SK-MEL-5 (cell line): ENCODE measurements around the gene ATRIP. TPM values are rescaled to one million over a fixed set of nuclear protein-coding genes. Genes with fewer than 3 reads are reported as not detected.
"Not testable (repeated sequence)": the region's sequence is repeated elsewhere in the genome, so short reads cannot be mapped to it uniquely, and the experiment has no call there.

Experiments used
- DNase-seq: peaks from one replicate; pipeline ENCODE4 v3.0.0-alpha.2; 2016; ENCODE audit warnings: low read depth, low spot score
- in situ Hi-C: cut with HindIII; loops from 2 replicates; pipeline ENCODE4 v1.10.0; 2016; ENCODE audit warnings: low sequenced_read_pairs, high pct_unique_total_duplicates, low pct_unique_long_range_greater_than_20kb
- total RNA-seq: library from RNA; depleted of rRNA; stranded (reverse); fragments of >200 nt; shearing (Covaris generic); gene quantifications from 2 replicates; pipeline ENCODE4 v1.2.3, GENCODE V29; 2014

Gene ATRIP
- total RNA-seq, 1 experiment from 2014 or later, result 7.7 TPM

DNA sequence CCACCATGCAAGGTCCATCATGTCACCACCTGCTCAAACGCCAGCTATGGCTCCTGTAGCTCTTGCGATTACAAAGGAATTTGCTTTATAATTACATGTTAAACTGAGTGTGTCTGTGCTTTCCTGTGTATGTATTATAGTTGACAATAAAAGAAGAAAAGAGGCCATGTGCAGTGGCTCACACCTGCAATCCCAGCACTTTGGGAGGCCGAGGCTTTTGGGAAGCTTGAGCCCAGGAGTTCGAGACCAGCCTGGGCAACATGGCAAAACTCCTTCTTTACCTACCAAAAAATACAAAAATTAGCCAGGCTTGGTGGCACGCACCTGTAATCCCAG, 27.0 kb downstream of the ATRIP start:
- in situ Hi-C loops, result no loop called here

DNA sequence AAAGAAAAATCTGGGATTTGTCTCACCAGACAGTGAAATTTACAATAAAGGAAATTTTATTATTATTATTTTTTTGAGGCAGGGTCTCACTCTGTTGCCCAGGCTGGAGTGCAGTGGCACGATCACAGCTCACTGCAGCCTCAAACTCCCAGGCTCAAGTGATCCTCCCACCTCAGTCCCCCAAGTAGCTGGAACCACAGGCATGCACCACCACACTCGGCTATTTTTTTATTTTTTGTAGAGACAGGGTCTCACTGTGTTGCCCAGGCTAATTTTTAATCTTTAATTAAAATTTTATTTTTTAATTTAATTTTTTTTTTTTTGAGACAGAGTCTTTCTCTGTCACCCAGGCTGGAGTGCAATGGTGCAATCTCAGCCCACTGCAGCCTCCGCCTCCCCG, 27.5 kb downstream of the ATRIP start:
- in situ Hi-C loops, DNase-seq: not testable (repeated sequence)

More for the DNA sequence above, 27.0 kb downstream of the ATRIP start:
- DNase-seq, result no peak

DNA sequence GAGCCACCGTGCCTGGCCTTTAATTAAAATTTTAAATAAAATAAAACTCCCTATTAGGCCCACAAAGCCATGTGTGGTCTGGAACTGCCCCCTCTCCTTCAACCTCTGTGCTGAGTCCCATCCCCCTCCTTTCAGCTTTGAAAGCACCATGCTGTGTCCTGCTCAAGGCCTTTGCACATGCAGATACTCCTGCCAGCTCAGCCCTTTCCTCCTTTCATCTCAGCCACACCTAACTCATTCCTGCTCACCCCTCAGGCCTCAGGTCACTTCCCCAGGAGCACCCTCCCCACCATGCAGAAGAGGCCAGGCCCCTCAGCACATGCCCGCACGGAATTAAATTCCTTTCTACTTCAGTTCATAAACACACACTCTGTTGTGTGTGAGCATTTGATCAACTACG, 28.1 kb downstream of the ATRIP start:
- in situ Hi-C loops, result no loop called here
- DNase-seq, result no peak

DNA sequence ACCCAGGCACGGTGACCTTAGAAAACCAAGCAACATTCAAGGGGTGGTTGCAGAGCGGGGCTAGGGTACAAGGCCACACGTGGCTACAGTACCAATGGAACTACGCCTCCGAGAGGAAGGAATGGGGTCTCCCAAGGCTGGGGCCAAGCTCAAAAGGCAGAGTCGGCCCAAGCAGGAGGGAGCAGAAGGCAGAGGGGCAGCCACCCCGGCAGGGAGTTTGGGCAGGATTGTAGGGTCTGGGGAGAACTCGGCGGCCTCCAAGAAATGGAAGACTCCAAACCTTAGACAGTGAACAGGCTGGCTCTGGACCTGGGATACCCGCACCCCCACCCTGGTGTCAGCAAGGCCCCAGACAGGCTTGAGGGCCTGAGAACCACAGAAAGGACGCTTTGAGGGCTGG, 28.7 kb downstream of the ATRIP start:
- in situ Hi-C loops, result no loop called here
- DNase-seq, result no peak

DNA sequence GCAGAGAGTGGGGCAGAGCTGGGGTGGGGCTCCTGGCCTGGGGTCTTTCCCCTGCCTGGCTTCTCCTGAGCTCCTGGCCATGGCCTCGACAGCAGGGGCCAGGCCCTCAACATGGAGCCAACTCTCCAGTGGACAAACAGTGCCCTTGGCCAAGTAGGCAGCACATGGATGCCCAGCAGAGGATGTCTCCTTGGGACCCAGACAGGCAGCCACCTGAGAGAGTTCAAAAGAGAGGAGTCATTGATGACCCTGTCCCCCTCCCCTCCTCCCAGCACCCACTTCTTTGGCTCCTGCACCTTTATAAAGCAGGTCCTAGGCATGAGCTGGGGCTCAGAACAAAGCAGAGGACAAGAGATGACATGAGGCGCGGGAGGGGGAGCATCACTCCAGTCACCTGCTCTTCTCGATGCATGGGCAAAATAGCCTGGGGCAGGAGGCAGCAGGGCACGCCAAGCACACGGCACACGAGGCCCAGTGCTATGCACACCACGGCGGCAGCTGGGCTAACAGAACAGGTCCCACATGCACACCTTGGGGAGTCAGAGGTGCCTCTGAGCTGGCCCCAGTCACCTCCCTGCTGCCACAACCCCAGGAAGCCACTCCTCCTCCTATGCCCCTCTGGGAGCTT, 30.0 kb downstream of the ATRIP start:
- in situ Hi-C loops, result no loop called here
- no peak for DNase-seq

DNA sequence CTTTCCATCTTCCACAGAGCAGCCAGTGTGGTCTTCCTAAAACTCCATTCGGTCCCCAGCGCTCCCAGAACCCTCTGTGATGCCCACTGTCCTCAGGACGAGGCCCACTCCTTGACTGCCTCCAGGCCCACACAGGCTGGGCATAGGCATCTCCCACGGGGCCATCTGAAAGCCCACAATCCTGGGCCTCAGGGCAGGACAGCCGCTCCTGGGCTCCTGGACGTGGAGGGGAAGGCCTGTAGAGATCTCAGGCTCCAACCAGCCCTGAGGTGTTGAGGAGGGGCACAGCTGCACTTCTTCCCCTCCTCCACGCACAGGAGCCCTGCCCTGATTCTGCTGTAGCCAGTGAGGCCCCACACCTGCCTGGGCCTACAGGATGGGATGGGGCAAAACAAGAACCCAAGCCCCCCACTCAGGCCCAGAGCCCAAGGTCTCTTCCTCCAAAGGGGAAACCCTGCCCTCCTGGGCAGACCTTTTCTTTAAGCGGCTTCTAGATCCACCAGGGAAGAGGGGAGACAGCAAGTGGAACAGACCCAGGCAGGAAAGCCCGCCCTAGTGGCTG, 31.5 kb downstream of the ATRIP start:
- no peak for DNase-seq
- in situ Hi-C loops, result no loop called here

DNA sequence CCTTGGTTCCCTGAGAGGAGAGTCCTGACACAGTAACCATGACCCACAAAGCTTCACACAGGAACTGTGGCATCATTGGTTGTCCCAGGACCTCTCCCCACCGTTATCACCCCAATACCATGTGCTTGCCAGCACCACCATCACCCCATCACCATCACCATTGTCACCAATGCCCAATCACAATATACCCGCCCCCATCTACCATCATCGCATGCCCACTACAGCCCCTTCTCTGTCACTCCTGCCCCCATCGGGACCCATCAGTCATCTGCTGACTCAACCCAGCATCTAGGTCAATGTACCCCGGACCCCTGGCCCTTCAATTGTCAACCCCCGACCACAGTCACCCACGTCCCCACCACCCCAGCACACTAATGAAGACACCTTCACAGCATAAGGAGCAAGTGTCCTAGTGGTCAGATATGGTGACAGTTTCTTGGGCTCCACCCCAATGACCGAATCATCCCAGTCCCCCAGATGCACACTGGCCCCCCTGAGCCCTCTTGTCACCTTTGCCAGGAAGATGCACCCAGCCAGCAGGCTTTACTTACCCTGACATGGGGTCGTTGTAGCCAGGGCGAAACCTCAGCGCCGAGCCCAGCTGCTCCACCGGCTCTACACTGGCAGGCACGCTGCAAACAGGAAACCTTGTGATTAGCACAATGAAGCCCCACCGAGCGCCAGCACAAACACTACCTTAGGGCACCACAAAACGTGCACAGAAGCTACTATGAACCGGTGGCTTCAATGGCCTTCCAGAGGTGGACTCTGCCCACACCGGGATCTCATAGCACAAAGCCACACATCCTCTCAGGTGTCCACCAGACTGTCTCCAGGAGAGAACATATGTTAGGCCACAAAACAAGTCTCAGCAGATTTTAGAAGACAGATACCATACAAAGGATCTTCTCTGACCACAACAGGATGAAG, 32.4 kb downstream of the ATRIP start:
- in situ Hi-C loops, result no loop called here
- no peak for DNase-seq

DNA sequence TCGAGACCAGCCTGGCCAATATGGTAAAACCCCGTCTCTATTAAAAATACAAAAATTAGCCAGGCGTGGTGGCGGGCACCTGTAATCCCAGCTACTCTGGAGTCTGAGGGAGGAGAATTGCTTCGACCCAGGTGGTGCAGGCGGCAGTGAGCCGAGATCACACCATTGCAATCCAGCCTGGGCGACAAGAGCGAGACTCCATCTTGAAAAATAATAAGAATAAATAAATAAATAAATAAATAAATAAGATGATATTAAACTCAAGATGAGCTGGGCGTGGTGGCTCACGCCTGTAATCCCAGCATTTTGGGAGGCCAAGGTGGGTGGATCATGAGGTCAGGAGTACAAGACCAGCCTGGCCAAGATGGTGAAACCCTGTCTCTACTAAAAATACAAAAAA, 34.4 kb downstream of the ATRIP start:
- in situ Hi-C loops, DNase-seq: not testable (repeated sequence)

DNA sequence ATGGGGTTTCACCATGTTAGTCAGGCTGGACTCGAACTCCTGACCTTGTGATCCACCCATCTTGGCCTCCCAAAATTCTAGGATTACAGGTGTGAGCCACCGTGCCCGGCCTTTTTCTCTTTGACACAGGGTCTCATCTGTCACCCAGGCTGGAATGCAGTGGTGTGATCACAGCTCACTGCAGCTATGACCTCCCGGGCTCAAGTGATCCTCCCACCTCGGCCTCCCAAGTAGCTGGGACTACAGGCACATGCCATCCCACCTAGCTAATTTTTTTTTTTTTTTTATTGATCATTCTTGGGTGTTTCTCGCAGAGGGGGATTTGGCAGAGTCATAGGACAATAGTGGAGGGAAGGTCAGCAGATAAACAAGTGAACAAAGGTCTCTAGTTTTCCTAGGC, 36.3 kb downstream of the ATRIP start:
- in situ Hi-C loops, DNase-seq: not testable (repeated sequence)

DNA sequence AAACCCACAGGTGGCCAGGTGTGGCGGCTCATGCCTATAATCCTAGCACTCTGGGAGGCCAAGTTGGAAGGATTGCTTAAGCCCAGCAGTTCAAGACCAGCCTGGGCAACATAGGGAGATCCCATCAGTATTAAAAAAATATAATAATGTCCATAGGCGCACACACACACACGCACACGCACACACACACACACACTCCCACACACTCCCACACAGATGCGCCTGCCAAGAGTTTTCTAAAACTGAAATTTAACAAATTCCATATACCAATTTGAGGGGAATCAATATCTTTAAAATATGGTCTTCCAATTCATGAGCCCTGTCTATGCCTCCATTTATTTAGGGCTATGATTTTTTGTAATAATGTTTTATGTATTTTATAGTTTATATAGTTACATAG, 40.4 kb downstream of the ATRIP start:
- in situ Hi-C loops, result no loop called here
- no peak for DNase-seq

DNA sequence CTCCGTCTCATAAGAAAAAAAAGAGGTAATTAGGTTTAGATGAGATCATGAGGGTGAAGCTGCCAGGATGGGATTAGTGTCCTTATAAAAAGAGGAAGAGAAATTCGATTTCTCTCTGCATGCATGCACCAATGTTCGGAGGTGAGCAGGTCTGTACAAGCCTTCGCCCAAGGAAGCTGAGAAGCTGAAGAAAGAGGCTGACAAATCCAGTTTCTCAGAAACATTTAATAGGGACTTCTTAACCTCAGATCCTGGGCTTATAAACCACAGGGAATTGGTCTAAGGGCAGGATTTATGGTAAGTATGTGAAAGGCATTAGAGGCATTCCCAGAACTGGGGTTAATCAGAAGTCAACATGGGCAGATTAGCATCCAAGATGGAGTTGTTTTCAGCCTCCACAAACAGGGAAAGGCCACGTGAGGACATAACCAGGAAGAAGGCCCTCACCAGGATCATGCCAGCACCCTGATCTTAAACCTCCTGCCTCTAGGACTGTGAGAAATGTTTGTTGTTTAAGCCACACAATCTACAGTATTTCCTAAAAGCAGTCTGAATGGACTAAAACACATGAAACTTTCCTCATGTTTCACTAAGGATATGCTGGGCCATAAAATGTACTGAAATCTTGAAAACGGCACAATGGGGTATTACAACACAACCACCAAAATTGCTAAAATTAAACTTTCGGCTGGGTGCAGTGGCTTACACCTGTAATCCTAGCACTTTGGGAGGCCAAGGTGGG, 46.1 kb downstream of the ATRIP start:
- in situ Hi-C loops, result no loop called here
- no peak for DNase-seq

DNA sequence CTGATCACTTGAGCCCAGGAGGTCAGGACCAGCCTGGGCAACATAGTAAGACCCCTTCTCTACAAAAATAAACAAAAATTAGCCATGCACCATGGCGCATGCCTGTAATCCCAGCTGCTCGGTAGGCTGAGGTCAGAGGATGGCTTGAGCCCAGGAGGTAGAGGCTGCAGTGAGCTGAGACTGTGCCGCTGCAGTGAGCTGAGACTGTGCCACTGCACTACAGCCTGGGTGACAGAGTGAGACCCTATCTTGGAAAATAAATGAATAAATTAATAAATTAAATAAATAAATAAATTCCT, 46.6 kb downstream of the ATRIP start:
- DNase-seq, result no peak

DNA sequence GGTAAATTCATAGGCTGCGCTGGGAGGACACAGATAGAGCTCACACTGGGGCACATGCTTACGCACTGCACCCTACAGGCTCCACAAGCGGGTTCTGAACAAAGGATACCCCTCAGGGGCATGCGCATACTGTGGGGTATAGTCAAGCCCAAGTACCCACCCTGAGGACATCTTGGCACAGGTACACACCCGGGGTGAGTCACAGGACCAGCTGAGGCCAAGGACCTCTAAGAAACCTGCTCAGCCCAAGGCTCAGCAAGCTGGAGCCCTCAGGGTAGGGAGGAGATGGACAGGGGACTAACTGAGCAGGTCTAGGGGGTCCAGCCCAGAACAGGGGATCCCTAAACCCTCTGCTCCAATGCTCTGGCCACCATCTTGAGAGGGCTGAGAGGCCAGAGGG, 54.1 kb downstream of the ATRIP start:
- in situ Hi-C loops, result no loop called here
- no peak for DNase-seq

More for the DNA sequence above, 46.6 kb downstream of the ATRIP start:
- in situ Hi-C loops, result no loop called here

DNA sequence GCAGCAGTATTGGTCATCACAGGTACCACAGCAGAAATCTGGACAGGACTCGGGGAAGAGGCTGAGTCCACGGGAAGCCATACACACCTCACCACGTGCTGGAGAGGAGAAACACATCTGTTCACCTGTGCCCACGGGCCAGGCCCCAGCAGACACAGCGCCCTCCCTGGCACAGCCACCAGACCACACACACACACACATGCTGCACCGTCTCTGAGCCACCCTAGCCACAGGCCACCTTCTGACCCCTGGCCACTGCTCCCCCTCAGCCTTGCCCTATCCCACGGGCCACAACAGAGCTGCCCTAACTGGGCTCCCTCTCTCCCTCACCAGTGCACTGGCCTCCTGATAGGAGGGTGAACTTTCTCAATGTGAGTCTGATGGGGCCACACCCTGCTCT, 54.7 kb downstream of the ATRIP start:
- in situ Hi-C loops, result no loop called here

DNA sequence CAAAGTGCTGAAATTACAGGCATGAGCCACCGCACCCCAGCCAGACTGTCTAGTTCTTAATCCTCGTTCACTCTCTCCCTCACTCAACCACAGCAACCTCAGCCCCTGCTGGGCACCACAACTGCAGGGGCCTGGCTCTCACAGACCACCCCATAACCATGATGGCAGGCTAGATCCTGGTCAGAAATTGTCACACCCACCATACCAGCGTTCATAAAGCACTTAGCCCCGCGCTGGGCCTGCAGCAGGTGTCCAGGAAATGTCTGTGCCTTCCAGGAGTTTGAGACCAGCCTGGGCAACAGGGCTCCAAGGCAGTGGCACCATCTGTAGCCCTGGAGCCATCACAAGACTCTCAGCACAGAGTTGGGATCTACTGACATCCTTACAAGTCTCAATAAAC, 55.6 kb downstream of the ATRIP start:
- in situ Hi-C loops, result no loop called here
- DNase-seq, result no peak

More for the DNA sequence above, 54.7 kb downstream of the ATRIP start:
- no peak for DNase-seq

DNA sequence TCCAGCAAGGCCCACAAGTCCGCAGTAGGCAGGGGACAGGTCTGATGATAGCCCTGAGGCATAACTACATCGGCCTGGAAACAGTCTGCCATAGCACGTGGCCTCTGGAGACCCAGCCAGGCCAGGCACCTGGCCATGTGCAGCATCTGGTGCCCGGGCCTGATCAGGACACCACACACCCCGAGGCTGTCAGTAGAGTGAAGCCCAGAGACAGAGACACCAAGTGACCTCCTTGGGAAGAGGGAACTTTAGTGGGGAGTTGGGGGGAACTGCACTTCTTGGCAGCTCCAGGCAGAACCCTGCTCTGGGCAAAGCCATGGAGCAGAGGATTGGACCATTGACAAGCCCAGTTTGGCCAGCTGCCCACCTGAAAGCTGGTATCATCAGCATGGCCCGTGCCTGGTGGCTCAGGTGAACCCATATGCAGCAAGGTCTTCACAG, 56.2 kb downstream of the ATRIP start:
- in situ Hi-C loops, result no loop called here
- no peak for DNase-seq

DNA sequence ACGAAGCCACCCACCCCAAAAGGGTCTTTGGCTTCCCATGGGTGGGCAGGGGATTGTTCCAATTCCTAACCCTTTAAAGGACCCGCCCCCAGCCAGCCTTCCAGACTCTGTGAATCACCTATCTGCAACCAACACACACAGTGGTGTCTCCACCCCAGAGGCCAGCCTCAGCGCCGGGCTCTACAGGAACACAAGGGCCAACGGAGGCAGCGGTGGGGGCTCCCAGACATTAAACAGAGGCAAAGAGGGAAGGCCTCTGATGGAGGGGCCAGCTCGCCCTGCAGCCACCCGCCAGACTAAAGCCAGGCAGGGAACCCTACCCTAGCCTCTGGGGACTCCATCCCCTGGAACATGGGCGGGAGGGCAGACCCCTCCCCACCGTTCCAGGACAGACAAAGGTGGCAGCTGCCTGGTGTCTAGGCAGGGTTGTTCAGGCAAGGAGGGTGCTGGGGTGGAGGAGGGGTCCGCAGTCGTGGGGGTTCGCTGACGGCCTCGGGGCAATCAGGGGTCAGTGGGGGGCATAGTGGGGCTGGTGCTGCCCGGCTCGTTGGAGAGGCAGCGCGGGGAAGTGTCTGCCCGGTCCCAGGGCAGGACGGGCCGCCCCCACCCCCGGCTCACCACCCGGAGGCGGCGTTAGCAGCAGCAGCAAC, 57.0 kb downstream of the ATRIP start:
- in situ Hi-C loops, result no loop called here
- DNase-seq, result no peak
